ENCODE data around the gene CD109.
A peak's percentile ranks its signal among the peaks of the same experiment; 100 is the strongest.
"Not testable (repeated sequence)": the region's sequence is repeated elsewhere in the genome, so short reads cannot be mapped to it uniquely, and the experiment has no call there.

Gene CD109

GRCh38 chr6:73796881-73797280, 100.9 kb downstream of the CD109 start:
- no peak for DNase-seq

GRCh38 chr6:73797861-73798260, 101.9 kb downstream of the CD109 start:
- no peak for DNase-seq

- peak; percentile 95 for DNase-seq
These were observed 102.6 kb downstream of the CD109 start for GRCh38 chr6:73798592-73798991.

GRCh38 chr6:73800997-73801396, 105.0 kb downstream of the CD109 start:
- no peak for DNase-seq

- no peak for DNase-seq
These were observed 105.8 kb downstream of the CD109 start for GRCh38 chr6:73801652-73802268.

- peak; percentile 6 for DNase-seq
These were observed 106.4 kb downstream of the CD109 start for GRCh38 chr6:73802366-73802765.

GRCh38 chr6:73803562-73804241, 107.7 kb downstream of the CD109 start:
- peak; percentile 85 for DNase-seq

GRCh38 chr6:73805221-73805620, 109.2 kb downstream of the CD109 start:
- not testable (repeated sequence) for DNase-seq

GRCh38 chr6:73805982-73806381, 110.0 kb downstream of the CD109 start:
- DNase-seq: not testable (repeated sequence)

- DNase-seq: no peak
These were observed 115.7 kb downstream of the CD109 start for GRCh38 chr6:73811706-73812105.

GRCh38 chr6:73817253-73817652, 121.2 kb downstream of the CD109 start:
- no peak for DNase-seq

- DNase-seq: no peak
These were observed 127.2 kb downstream of the CD109 start for GRCh38 chr6:73823046-73823735.

GRCh38 chr6:73823832-73824231, 127.8 kb downstream of the CD109 start:
- DNase-seq: no peak

- DNase-seq: no peak
These were observed 130.6 kb downstream of the CD109 start for GRCh38 chr6:73826571-73826970.

- no peak for DNase-seq
These were observed 134.1 kb downstream of the CD109 start for GRCh38 chr6:73830119-73830518.

GRCh38 chr6:73832313-73832712, 136.3 kb downstream of the CD109 start:
- DNase-seq: no peak

- DNase-seq: not testable (repeated sequence)
These were observed 148.7 kb downstream of the CD109 start for GRCh38 chr6:73844696-73845095.

- DNase-seq: not testable (repeated sequence)
These were observed 155.0 kb downstream of the CD109 start for GRCh38 chr6:73851048-73851447.

GRCh38 chr6:73854998-73855718, 159.2 kb downstream of the CD109 start:
- DNase-seq: peak; percentile 67

- no peak for DNase-seq
These were observed 161.4 kb downstream of the CD109 start for GRCh38 chr6:73857341-73857890.

- DNase-seq: no peak
These were observed 162.4 kb downstream of the CD109 start for GRCh38 chr6:73858376-73858775.

- no peak for DNase-seq
These were observed 164.3 kb downstream of the CD109 start for GRCh38 chr6:73860303-73860702.

GRCh38 chr6:73866305-73866704, 170.3 kb downstream of the CD109 start:
- no peak for DNase-seq

Measured in EL (cell line).